K562 (cell line): Measurements from ENCODE around the gene NOL4L. TPM values are rescaled to one million over a fixed set of nuclear protein-coding genes. Genes with fewer than 3 reads are reported as not detected.

Experiments
- ADNP ChIP-seq: fragments of 200-800 bp; sonication (Bioruptor generic); IDR thresholded peaks from 2 replicates; pipeline ENCODE4 v1.6.1; 2016; ENCODE audit warnings: missing genetic modification characterization, missing compliant biosample characterization
- BMI1 ChIP-seq: fragments of 150-350 bp; IDR thresholded peaks from 2 replicates; pipeline ENCODE4 v1.6.1; 2014; ENCODE audit warnings: low read length
- CBFA2T3 ChIP-seq: fragments of 450-650 bp; IDR thresholded peaks from 2 replicates; pipeline ENCODE4 v1.6.1; 2017
- CHD2 ChIP-seq: IDR thresholded peaks from 2 replicates; pipeline ENCODE4 v1.6.1; 2011; ENCODE audit warnings: low read depth, low read length
- HDAC8 ChIP-seq: fragments of 450-650 bp; IDR thresholded peaks from 2 replicates; pipeline ENCODE4 v1.6.1; 2016; ENCODE audit warnings: mild to moderate bottlenecking, missing genetic modification characterization, moderate library complexity, missing compliant biosample characterization
- HOXB6 ChIP-seq: fragments of 250-450 bp; sonication (Bioruptor Pico); IDR thresholded peaks from 2 replicates; pipeline ENCODE4 v1.5.1; 2022; ENCODE audit warnings: mild to moderate bottlenecking, borderline replicate concordance
- ID3 ChIP-seq, 2 experiments: fragments of 250-450 bp in 1 of 2; fragments of 450-650 bp in 1 of 2; sonication (Bioruptor Pico) in 1 of 2; IDR thresholded peaks; 2 replicates each; pipeline versions ENCODE4 v1.6.1 to v1.8.0; 2016 to 2021; ENCODE audit warnings: mild to moderate bottlenecking in 2 of 2, moderate library complexity in 2 of 2, missing compliant biosample characterization in 1 of 2, missing genetic modification characterization in 1 of 2
- KDM5B ChIP-seq: fragments of 200-600 bp; sonication (generic); IDR thresholded peaks from 2 replicates; pipeline ENCODE4 v1.6.1; 2012; ENCODE audit warnings: low read depth, mild to moderate bottlenecking, moderate library complexity, low read length, control low read depth, inconsistent platforms; ENCODE audit not compliant: insufficient replicate concordance
- KLF6 ChIP-seq: fragments of 250-450 bp; sonication (Bioruptor Pico); IDR thresholded peaks from 2 replicates; pipeline ENCODE4 v1.4.0; 2020; ENCODE audit warnings: mild to moderate bottlenecking, moderate library complexity, borderline replicate concordance
- LEF1 ChIP-seq: fragments of 450-650 bp; IDR thresholded peaks from 2 replicates; pipeline ENCODE4 v1.6.1; 2016; ENCODE audit warnings: mild to moderate bottlenecking
- MAFG ChIP-seq: fragments of 450-650 bp; conservative IDR thresholded peaks from 2 replicates; pipeline ENCODE4 v1.6.1; 2016; ENCODE audit warnings: missing genetic modification characterization, missing compliant biosample characterization
- MTA1 ChIP-seq: fragments of 450-650 bp; IDR thresholded peaks from 2 replicates; pipeline ENCODE4 v1.6.1; 2017; ENCODE audit warnings: borderline replicate concordance
- NFRKB ChIP-seq: fragments of 450-650 bp; IDR thresholded peaks from 2 replicates; pipeline ENCODE4 v1.6.1; 2016; ENCODE audit warnings: low read depth
- NR2F6 ChIP-seq: fragments of 450-650 bp; formaldehyde crosslinking; IDR thresholded peaks from 2 replicates; pipeline ENCODE4 v1.4.0; 2020; ENCODE audit warnings: mild to moderate bottlenecking
- RBBP5 ChIP-seq: fragments of 200-600 bp; sonication (generic); IDR thresholded peaks from 2 replicates; pipeline ENCODE4 v1.6.1; 2012; ENCODE audit warnings: borderline replicate concordance, mild to moderate bottlenecking, low read length, control low read depth, inconsistent platforms; ENCODE audit not compliant: insufficient read depth, poor library complexity, severe bottlenecking
- RFX5 ChIP-seq: IDR thresholded peaks from 2 replicates; pipeline ENCODE4 v1.6.1; 2011; ENCODE audit warnings: low read depth, mild to moderate bottlenecking, improper control_type of control experiment, low read length
- SMARCC2 ChIP-seq: fragments of 450-650 bp; IDR thresholded peaks from 2 replicates; pipeline ENCODE4 v1.6.1; 2017; ENCODE audit warnings: antibody characterized with exemption, moderate library complexity, mild to moderate bottlenecking, low read depth
- SOX6 ChIP-seq: fragments of 450-650 bp; IDR thresholded peaks from 2 replicates; pipeline ENCODE4 v1.6.1; 2014; ENCODE audit warnings: mild to moderate bottlenecking
- SREBF2 ChIP-seq: sonication (generic); formaldehyde crosslinking; IDR thresholded peaks from 2 replicates; pipeline ENCODE4 v1.4.0; 2020; ENCODE audit warnings: mild to moderate bottlenecking, missing genetic modification reagents
- SRSF7 ChIP-seq: fragments of 200-400 bp; formaldehyde crosslinking; optimal IDR thresholded peaks from 2 replicates; pipeline ENCODE3; 2017; ENCODE audit warnings: mild to moderate bottlenecking, low read depth, low read length
- TBL1XR1 ChIP-seq, 2 experiments: IDR thresholded peaks; 2 replicates each; pipeline ENCODE4 v1.6.1; 2012; ENCODE audit warnings: improper control_type of control experiment in 2 of 2, low read length in 2 of 2, mild to moderate bottlenecking in 1 of 2
- TSC22D4 ChIP-seq: fragments of 450-650 bp; IDR thresholded peaks from 2 replicates; pipeline ENCODE4 v1.6.1; 2016; ENCODE audit warnings: missing genetic modification characterization, missing biosample characterization, control low read depth
- WHSC1 ChIP-seq: IDR thresholded peaks from one replicate; pipeline ENCODE4 v1.6.1; 2012; ENCODE audit warnings: low read length, control low read depth, inconsistent platforms
- ZKSCAN3 ChIP-seq: fragments of 250-450 bp; sonication (Bioruptor Pico); IDR thresholded peaks from 2 replicates; pipeline ENCODE4 v1.4.0; 2020
- ZNF778 ChIP-seq: fragments of 450-650 bp; formaldehyde crosslinking; IDR thresholded peaks from 2 replicates; pipeline ENCODE4 v1.4.0; 2020; ENCODE audit warnings: mild to moderate bottlenecking, moderate library complexity
- polyA plus RNA-seq, 8 experiments: library from polyadenylated mRNA; depleted of rRNA in 4 of 8; stranded (reverse) in 5 of 8; unstranded in 3 of 8; fragments of >200 nt; fragmentation: Nextera tagmentation in 2 of 8; fragmentation: Illumina TruSeq in 1 of 8; extraction: Ambion mirVana in 2 of 8; extraction: Trizol in 1 of 8; gene quantifications; 2 replicates each; pipeline versions ENCODE4 v1.2.1 to v1.2.3, GENCODE V29; 2011 to 2014; ENCODE audit warnings: inconsistent platforms in 1 of 8, missing spikeins in 1 of 8
- total RNA-seq, 7 experiments: library from RNA; depleted of rRNA in 6 of 7; stranded (reverse); fragments of >200 nt in 6 of 7; fragmentation: Illumina TruSeq in 2 of 7; extraction: Trizol in 2 of 7; gene quantifications; 2 replicates each; pipeline versions ENCODE4 v1.2.1 to v1.2.3, GENCODE V29; 2011 to 2021; ENCODE audit warnings: low replicate concordance in 1 of 7
- TF ChIP-seq, protein P1 (sequence below), 2 experiments: fragments of 200-800 bp in 1 of 2; sonication (Bioruptor generic) in 1 of 2; sonication (generic) in 1 of 2; formaldehyde crosslinking in 1 of 2; IDR thresholded peaks in 1 of 2; conservative IDR thresholded peaks in 1 of 2; 2 replicates each; pipeline versions ENCODE4 v1.5.0 to v1.6.1; 2016 to 2020; ENCODE audit warnings: missing compliant biosample characterization in 1 of 2, missing genetic modification characterization in 1 of 2, missing genetic modification reagents in 1 of 2
- TF ChIP-seq, protein P2 (sequence below): fragments of 450-650 bp; formaldehyde crosslinking; IDR thresholded peaks from 2 replicates; pipeline ENCODE4 v1.4.0; 2020; ENCODE audit warnings: mild to moderate bottlenecking, moderate library complexity

Gene NOL4L
- total and polyA plus RNA-seq, 9 of the 15 experiments (the other 6 are each of a cell fraction or from before 2014, with no cell fraction given) = 5.1 to 36.2 (median 13.6) TPM

- TF ChIP-seq, protein P1, sequence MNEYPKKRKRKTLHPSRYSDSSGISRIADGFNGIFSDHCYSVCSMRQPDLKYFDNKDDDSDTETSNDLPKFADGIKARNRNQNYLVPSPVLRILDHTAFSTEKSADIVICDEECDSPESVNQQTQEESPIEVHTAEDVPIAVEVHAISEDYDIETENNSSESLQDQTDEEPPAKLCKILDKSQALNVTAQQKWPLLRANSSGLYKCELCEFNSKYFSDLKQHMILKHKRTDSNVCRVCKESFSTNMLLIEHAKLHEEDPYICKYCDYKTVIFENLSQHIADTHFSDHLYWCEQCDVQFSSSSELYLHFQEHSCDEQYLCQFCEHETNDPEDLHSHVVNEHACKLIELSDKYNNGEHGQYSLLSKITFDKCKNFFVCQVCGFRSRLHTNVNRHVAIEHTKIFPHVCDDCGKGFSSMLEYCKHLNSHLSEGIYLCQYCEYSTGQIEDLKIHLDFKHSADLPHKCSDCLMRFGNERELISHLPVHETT (CRISPR knock-in tag; conservative IDR thresholded peaks at IDR 0.05 in 1 of 2, IDR thresholded peaks at IDR 0.05 in 1 of 2) = peak in 1 of 2 experiments; percentile 56; a peak in 2 of 4 replicates
- TF ChIP-seq RBBP5 (peak; percentile 26), ZKSCAN3 (no peak), MTA1 (no peak), HDAC8 (tag) (no peak), SMARCC2 (0 out of 2 replicates have a peak, but pooled peaks have one; percentile 30), RFX5 (no peak), WHSC1 (no peak), KLF6 (CRISPR knock-in tag) (no peak), CBFA2T3 (peak; percentile 89), SOX6 (peak; percentile 34; the same call in 1 of the 2 replicates), BMI1 (no peak), SREBF2 (CRISPR knock-in tag) (no peak), CHD2 (no peak; the same call in 1 of the 2 replicates), NFRKB (peak; percentile 61), ZNF778 (CRISPR knock-in tag) (no peak), HOXB6 (CRISPR knock-in tag) (no peak), TSC22D4 (tag) (no peak), KDM5B (peak; percentile 41), TBL1XR1 (IDR thresholded peaks at IDR 0.05; ENCODE audit: low read length in 2 of 2) (peak; percentile 46 to 62; a peak in 3 of 4 replicates), LEF1 (peak; percentile 74), MAFG (tag) (no peak), NR2F6 (CRISPR knock-in tag) (no peak), ID3 (CRISPR knock-in tag; IDR thresholded peaks at IDR 0.05) (no peak), ID3 (tag; IDR thresholded peaks at IDR 0.05) (no peak), SRSF7 (no peak), ADNP (tag) (peak; percentile 51; the same call in 1 of the 2 replicates)
- TF ChIP-seq, protein P2, sequence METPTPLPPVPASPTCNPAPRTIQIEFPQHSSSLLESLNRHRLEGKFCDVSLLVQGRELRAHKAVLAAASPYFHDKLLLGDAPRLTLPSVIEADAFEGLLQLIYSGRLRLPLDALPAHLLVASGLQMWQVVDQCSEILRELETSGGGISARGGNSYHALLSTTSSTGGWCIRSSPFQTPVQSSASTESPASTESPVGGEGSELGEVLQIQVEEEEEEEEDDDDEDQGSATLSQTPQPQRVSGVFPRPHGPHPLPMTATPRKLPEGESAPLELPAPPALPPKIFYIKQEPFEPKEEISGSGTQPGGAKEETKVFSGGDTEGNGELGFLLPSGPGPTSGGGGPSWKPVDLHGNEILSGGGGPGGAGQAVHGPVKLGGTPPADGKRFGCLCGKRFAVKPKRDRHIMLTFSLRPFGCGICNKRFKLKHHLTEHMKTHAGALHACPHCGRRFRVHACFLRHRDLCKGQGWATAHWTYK (CRISPR knock-in tag) = no peak
Measured at GRCh38 chr20:32580970-32581838, 3.9 kb downstream of the NOL4L start (continued).
